ENCODE results near the gene ATP5MC2.
"Not testable (repeated sequence)": the region's sequence is repeated elsewhere in the genome, so short reads cannot be mapped to it uniquely, and the experiment has no call there.

The ATP5MC2 gene

DNA sequence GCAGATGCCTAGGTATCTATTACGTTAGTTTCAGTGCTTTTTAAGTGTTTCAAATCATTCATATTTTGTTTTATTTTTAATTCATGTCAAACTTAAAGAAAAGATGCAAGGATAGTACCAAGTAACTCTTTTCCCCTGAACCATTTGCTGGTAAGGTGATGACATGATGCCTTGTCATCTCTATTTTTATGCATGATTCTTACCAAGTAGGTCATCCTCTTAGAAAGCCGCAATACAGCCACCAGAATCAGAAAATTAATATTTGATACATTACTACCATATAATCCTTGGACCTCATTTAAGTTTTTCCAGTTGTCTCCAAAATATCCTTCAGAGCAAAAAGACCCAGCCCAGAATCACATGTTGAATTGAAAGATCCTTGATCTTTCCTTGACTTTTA, 22.3 kb downstream of the ATP5MC2 start:
- DNase-seq (ENCODE audit: insufficient read length, low spot score) (no peak), FAIRE-seq (no peak)
- TF ChIP-seq, protein P1, sequence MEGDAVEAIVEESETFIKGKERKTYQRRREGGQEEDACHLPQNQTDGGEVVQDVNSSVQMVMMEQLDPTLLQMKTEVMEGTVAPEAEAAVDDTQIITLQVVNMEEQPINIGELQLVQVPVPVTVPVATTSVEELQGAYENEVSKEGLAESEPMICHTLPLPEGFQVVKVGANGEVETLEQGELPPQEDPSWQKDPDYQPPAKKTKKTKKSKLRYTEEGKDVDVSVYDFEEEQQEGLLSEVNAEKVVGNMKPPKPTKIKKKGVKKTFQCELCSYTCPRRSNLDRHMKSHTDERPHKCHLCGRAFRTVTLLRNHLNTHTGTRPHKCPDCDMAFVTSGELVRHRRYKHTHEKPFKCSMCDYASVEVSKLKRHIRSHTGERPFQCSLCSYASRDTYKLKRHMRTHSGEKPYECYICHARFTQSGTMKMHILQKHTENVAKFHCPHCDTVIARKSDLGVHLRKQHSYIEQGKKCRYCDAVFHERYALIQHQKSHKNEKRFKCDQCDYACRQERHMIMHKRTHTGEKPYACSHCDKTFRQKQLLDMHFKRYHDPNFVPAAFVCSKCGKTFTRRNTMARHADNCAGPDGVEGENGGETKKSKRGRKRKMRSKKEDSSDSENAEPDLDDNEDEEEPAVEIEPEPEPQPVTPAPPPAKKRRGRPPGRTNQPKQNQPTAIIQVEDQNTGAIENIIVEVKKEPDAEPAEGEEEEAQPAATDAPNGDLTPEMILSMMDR (IDR thresholded peaks at IDR 0.05; ENCODE audit: insufficient read depth, missing control alignments): no peak

DNA sequence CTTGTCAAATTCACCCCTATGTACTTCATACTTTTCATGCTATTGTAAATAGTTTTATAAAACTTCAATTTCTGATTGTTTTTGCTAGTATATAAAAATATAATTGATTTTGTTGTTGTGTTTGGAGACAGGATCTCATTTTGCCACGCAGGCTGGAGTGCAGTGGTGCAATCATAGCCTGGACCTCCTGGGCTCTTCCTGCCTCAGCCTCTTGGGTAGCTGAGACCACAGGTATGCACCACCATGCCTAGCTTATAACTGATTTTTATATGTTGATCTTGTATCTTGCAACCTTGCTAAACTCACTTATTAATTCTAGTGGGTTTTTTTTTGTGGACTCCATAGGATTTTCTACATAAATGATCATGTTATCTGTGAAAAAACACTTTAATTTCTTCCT, 23.5 kb downstream of the ATP5MC2 start:
- FAIRE-seq (no peak), DNase-seq (ENCODE audit: insufficient read length, low spot score) (no peak)
- TF ChIP-seq, protein P1 (IDR thresholded peaks at IDR 0.05; ENCODE audit: insufficient read depth, missing control alignments): no peak

DNA sequence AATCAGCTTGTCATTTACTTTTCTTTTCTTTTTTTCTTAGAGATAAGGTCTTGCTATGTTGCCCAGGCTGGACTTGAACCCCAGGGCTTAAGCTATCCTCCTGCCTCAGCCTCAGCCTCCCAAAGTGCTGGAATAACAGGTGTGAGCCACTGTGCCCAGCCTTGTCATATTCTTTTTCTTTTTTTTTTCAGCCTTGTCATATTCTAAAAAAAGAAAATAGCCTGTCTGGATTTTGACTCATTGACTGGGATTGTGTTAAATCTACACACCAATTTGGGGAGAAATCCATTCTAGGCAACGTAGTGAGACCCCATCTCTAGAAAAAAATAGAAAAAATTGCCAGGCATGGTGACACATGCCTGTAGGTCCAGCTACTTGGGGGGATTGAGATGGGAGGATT, 24.1 kb downstream of the ATP5MC2 start:
- no peak for DNase-seq (ENCODE audit: insufficient read length, low spot score)
- FAIRE-seq: no peak
- TF ChIP-seq, protein P1 (IDR thresholded peaks at IDR 0.05; ENCODE audit: insufficient read depth, missing control alignments): no peak

DNA sequence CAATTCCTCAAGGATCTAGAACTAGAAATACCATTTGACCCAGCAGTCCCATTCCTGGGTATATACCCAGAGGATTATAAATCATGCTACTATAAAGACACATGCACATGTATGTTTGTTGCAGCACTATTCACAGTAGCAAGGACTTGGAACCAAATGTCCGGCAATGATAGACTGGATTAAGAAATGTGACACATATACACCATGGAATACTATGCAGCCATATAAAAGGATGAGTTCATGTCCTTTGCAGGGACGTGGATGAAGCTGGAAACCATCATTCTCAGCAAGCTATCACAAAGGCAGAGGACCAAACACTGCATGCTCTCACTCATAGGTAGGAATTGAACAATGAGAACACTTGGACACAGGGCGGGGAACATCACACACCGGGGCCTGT, 29.6 kb downstream of the ATP5MC2 start:
- not testable (repeated sequence) for DNase-seq (ENCODE audit: insufficient read length, low spot score); FAIRE-seq

DNA sequence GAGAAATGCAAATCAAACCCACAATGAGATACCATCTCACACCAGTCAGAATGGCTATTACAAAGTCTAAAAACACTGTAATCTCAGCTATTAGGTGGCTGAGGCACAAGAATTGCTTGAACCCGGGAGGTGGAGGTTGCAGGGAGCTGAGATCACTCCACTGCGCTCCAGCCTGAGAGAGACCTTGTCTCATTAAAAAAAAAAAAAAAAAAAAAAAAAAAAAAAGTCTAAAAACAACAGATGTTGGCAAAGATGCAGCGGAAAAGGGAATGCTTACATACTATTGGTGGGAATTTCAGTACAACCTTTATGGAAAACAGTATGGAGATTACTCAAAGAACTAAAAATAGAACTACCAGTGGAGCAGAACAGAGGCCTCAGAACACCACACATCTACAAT, 30.7 kb downstream of the ATP5MC2 start:
- TF ChIP-seq, protein P1 (IDR thresholded peaks at IDR 0.05; ENCODE audit: insufficient read depth, missing control alignments): no peak
- FAIRE-seq: no peak

DNA sequence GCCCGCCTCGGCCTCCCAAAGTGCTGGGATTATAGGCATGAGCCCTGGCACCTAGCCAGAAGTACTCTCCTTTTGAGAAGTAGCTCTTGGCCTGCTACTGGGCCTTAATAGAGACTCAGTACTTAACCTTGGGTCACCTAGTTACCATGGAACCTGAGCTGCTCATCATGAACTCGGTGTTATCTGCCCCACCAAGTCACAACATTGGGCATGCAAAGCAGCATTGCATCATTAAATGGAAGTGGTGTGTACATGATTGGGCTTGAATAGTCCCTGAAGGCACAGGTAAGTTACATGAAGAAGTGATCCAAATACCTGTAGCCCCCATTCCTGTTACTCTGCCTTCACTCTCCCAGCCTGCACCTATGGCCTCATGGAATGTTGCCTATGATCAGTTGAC, 31.8 kb downstream of the ATP5MC2 start:
- DNase-seq (ENCODE audit: insufficient read length, low spot score) (no peak), FAIRE-seq (no peak)
- TF ChIP-seq, protein P1 (IDR thresholded peaks at IDR 0.05; ENCODE audit: insufficient read depth, missing control alignments): no peak

More for the DNA sequence above, 30.7 kb downstream of the ATP5MC2 start:
- no peak for DNase-seq (ENCODE audit: insufficient read length, low spot score)

DNA sequence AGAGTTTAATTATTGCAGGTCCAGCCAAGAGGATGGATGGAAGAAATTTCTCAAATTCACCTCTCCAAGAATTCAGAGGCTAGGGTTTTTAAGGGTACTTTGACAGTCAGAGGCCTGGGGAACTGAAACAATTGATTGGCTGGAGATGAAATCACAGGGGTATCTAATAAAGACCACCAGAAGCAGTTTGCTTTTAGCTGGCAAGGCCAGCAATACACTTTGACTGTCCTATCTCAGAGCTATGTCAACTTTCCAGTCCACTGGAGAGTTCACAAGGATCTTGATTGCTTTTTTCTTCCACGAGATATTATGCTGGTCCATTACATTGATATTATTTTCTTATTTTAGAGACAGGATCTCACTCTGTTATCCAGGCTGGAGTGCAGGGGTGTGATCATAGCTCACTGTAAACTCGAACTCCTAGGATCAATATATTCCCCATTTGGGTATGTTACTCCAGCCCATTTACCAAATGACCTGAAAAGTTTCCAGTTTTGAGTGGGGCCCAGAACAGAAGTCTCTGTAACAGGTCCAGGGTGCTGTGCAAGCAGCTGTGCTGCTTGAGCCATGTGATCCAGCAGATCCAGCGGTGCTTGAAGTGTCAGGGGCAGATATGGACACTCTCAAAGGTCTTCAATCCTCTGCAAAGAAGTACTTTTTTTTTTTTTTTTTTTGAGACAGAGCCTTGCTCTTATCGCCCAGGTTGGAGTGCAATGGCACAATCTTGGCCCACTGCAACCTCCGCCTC, 32.5 kb downstream of the ATP5MC2 start:
- no peak for FAIRE-seq
- TF ChIP-seq, protein P1 (IDR thresholded peaks at IDR 0.05; ENCODE audit: insufficient read depth, missing control alignments): no peak
- no peak for DNase-seq (ENCODE audit: insufficient read length, low spot score)

Data from D721Med (cell line).